CD4-positive, alpha-beta T cell treated with Interleukin-4 for 4 hours (primary cell): Measurements from ENCODE around the gene TMPRSS4.

Source experiments
- DNase-seq: peaks from one replicate; pipeline ENCODE4 v3.0.0-alpha.2; 2020

Gene TMPRSS4

DNA sequence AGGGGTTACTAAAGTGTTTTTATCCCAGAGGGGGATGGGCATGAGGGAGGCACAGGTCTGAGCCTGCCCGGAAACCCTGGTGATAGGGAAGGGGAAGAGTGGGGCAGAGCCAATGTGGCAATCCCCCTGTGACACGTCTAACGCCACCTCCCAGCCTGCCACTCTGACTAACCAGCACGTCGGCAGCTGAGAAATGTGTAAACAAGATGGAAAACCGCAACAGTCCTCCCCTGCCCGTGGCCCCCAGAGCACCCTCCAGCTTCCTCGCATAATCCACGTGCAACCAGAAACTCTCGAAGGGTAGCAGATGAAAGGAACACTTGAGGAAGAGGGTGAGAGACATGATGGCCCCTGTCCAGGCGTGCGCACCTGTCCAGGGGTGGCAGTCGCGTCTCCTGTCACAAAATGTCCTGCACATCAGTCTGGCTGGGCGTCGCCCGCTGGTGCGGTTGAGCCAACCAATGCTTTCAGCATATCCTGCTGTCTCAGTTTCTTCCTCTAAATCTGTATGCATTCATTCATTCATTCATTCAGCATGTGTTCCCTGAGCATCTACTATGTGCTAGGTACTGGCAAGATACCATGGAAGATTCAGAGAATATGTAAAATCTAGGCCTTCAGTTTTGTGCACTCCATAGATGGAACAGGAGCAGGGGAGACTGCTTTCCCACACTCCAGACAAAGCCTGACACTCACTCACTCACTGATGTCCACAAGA, 4.5 kb downstream of the TMPRSS4 start:
- DNase-seq, result no peak

DNA sequence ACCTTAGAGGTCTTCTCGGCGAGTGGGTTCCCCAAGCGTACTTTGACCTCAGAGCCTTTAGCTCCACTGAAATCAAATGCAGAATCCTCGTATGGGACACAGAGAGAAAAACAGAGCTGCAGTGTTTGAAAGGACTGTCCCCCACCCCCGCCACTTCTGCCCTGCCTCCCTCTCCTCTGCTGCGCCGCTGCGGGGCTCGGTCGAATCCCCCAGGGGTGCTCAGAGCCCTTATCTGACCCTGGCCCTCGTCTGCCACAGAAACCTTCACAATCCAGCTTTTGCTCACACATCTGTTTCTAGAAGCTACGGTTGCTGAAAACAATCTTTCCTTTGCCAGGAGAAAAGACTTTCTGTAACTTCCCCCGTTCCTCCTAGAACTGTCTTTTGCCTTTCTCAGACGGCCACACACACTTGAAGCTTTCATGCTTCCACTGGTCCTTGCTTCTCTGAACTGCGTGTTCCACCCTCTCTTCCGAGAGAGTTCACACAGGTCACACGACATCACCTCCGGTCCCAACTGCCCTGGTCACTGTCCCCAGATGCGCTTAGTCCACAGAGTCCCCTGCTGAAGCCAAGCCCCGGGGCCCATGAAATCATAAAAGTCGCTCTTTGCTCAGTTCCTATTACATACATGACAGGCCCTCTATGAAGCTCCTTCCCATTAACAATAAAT, 6.1 kb downstream of the TMPRSS4 start:
- no peak for DNase-seq

DNA sequence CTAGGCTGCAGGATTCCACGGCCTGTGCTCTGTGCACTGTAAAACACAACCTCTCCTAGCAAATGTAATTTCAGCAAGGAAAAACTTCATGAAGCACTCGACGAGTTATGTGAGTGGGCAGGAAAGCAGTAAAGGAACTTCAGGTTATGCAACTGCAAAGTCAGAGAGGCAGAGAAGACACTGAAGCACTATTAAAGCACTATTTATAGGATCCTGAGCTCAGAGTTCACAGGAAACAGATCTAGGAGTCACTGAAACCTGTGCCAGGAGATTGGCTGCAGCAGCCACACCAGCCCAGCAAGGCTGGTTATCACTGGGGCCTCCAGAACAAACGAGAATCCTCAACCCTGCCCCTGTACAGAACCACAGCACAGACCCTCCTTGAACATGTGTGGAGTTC, 7.4 kb downstream of the TMPRSS4 start:
- no peak for DNase-seq

DNA sequence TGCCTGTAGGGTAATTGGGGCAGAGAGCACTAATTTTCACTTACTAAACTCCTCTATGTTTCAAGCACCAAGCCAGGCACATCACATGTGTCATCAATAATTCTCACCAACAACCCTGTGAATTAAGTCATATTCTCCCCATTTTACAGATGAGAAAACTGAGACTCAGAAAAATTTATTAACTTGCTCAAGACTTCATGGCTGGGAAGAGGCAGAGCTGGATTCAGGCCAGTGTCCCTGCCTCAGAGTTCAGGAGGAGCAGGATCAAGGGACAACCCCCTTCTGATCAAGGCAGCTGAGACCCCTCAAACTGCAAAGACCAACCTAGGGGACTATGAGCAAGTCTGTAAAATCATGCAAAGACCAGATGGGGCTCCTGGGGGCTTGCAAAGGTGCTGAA, 7.8 kb downstream of the TMPRSS4 start:
- DNase-seq, result no peak

DNA sequence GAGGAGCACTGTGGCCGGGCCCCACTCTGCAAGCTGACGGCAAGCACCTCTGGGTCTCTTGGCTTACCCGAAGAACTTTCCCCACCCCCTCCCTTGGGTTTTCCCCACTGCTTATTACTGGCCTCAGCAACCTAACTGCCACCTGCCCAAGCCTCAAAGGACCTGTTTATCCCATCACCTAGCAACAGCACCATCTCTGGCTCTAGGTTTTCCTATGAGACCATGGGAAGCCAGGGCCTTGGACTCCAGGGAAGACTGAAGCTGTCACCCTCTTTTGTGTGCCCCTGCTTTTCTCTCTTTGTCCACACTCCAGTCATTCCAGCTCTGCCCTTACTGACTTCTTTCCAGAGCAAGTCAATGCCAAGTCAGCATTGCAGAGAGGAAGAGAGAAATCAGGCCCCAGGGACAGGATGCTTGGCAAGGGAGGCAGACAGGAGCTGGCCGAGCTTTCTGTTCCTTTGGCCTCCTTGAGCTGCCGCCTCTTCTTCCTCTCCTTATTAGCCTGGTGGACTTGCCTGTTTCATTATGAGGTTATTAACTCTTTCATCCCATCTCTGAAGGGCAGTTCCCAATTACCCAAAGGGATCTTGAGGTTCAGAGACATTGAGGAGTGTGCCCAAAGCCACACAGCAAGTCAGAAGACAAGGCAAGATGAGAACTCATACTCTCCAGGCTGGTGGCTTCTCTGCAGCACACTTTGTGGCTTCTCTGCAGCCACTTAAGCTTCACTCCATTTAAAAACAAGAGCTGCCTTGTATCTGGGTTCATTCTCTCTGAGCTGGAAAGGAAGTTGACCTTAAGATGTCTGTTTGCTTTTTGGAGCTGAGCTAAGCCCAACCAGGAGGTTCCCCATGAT, 10.3 kb downstream of the TMPRSS4 start, which contains the start of gene SMIM35:
Gene SMIM35, minus strand, starts transcription at position 51 of the 856 bp plus-strand sequence. CDS start 206 bp downstream, outside the sequence.
- DNase-seq, result no peak

DNA sequence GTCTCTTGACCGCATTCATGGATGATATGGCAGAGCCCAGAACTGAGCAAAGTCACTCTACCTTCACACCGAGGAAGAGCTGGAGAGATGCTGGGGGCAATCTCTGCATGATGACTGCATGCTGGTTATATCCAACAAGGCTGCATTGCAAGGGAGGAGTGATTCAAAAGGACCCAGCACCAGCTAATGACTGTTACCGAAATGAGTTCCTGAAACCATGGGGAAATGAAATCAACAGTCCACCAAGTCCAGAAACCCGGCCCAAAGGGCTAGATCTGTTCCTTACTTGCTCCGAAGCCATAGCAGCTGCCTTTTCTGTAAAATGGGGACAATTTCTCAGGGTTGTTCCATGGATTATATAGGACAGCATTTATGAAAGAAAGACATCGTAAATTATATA, 11.1 kb downstream of the TMPRSS4 start:
- DNase-seq, result no peak

DNA sequence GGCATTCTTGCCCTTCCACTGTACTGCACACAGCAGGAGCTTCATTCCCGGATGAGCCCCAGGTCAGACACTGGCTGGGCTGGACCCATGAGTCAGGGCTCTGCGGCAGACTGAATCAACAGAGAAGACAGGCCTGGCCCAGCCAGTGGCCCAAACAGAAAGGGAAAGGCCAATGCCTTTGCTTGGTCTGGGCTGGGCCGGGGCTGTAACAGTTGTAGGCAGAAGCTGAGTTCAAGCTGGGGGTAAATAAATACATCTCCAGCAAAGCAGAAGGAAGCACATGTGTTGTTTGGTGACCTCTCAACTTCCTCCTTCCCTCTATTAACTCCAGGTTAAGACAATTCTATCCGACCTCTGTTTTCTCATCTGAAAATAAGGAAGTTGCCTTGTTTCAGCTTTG, 11.7 kb downstream of the TMPRSS4 start:
- DNase-seq, result no peak

DNA sequence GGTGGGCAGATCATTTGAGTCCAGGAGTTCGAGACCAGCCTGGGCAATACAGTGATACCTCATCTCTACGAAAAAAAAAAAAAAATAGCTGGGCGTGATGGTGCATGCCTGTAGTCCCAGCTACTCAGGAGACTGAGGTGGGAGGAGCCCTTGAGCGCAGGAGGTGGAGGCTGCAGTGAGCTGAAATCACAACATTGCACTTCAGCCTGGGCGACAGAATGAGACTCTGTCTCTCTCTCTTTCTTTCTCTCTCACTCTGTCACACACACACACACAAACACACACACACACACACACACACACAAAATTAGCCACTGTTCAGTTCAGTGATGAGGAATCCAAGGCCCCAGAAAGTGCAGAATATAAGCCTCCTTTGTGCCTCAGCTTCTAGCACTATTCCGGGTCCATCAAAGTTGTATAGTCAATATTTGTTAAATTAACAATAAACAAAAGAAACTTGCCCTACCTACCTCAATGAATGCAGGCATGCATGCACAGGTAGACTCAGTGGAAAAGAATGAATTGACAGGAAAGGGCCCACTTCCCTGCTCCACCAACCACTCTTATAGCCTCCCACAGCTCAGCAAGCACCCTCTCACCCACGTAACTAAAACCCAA, 13.8 kb downstream of the TMPRSS4 start:
- no peak for DNase-seq

DNA sequence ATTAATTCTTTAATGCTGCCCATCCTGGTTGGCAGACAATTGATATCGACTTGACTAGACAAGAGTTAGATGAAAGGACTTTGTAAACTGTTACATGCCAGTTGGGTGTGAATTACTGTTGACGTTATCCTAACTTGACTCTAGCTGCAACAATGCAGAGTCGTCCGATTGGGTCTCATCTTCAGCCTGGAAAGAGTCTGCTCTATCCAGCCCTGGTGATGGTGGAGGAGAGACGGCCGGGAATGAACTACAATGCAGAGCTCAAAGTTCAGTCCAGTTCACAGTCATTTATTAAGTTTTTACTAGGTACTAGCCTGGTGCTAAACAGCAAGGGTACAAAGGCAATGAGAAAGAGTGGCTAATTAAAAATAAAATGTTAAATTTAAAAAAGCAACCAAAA, 14.8 kb downstream of the TMPRSS4 start:
- no peak for DNase-seq

DNA sequence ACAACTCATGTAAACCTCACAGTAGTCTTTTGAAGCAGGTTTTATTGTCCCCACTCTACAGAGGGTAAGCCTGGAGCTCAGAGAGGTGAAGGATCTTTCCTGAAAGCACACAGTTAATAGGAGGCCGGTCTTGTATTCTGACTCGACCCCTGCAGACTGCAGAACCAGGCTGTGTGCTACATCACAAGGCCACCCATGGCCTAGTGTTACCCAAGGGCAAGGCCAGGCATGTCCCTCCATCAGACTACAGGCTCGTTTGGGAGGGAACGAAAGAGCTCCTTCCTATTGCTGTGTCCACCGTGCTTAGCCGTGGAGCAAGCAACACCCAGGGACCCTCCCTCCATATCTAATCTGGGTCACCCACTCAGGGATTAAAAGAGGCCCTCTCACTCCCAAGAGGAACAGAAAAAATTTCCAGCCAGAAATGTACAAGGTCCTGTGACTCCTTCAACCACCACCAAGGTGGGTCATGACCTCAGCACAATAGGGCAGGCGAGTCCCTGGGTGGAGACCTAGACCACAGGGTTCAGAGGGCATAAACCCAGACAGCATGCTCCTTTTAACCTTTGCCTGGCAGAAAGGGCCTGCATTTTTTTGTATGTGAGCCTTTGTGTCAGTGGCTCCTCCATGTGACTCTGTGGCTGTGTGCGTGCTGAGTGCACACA, 16.2 kb downstream of the TMPRSS4 start:
- DNase-seq, result no peak

DNA sequence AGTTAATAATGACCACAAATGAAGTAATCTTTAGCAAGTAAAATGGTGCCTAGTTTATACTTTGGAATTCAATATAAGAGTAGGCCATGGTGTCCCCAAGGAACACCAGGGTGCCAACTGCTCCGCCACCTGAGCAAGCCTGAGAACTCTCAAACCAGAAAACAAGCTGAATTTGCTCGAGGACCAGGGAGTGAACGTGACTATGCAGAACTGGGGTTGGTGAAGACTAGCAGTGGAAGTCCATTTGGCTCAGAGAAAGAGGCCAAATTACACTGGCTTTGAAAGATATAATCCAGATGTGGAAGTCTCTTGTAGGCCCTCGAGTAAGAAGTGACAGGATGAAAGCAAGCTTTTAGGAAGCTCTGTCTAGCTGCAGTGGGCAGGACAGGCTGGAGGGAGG, 18.6 kb downstream of the TMPRSS4 start:
- DNase-seq, result no peak

DNA sequence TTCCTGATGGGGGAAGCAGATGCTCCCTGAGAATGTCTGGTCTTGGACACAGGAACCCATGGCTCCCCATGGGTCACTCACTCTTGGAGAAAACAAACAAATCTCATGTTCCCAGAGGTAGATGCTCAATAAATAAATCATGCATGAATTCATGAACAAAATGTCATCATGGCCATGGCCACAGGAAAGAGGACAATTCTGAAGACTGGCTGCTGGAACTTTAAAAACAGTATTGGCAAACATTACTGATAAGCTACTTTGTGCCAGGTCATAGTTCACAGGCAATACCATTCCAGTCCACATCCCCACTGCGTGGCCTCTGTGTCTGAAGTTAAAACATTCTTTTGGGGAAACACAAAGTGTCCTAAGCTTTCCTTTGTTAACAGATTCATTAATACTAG, 19.1 kb downstream of the TMPRSS4 start:
- no peak for DNase-seq

DNA sequence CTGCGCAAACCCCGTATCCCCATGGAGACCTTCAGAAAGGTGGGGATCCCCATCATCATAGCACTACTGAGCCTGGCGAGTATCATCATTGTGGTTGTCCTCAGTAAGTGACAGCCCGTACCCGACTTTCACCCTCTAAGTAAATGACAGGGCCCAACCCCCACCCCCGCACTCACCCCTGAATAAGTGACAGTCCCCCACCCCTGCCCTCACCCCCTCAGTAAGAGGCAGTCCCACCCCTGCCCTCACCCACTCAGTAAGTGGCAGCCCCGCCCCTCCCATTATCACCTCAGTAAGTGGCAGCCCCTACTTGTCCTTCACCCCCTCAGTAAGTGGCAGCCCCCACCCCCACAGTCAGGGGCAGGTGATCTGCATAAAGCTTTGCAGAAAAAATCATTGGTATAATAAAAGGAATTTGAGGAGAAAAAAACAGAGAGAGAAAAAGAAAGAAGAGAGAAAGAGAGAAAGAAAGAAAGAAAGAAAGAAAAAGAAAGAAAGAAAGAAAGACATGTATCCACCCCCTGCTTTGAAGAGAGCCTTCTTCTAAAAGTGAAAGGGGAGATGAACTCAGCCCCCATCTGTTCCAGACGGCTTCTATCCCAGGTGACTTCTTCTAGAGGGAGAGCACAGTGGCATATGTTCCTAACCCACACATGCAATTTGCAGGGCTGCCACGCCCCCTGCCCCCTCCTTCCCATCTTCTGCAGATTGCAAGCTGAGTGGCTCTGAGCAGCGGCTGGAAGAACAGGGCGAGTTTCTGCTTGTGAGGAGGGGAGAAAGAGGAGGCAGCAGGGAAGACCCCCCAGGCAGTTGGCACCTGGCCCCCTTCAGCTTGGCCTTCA, 22.3 kb downstream of the TMPRSS4 start:
- DNase-seq, result no peak

DNA sequence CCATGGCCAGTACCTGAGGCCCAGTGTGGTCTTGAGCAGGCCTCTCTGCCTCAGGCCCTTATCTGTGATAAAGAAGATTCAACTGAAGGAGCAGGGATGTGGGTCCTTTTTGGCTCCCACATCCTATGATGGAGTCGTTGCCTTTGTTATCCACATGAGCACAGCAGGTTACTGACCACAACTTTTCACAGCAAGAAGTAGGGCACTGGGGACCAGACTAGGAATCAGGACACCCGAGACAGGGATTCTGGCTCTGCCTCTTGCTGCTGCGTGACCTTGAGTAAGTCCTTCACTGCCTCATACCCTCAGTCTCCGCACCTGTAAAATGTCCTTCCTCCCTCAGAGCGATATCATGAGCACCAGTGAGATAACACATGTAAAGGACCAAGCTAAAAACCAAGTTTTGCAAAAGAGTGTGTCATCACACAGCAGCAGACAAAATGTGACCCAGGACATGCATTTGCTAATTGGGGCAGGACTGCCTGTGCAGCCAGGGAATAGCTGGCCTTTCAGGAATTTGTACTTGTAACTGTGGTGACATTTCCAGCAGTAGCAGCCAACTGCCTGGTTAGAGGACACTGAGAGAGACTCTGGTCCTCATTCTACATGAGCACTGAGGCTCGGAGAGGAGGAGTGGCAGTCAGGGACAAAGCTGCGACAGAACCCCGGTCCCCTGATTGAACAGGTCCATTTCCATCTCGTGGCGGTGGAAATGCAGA, 23.1 kb downstream of the TMPRSS4 start:
- DNase-seq, result no peak

DNA sequence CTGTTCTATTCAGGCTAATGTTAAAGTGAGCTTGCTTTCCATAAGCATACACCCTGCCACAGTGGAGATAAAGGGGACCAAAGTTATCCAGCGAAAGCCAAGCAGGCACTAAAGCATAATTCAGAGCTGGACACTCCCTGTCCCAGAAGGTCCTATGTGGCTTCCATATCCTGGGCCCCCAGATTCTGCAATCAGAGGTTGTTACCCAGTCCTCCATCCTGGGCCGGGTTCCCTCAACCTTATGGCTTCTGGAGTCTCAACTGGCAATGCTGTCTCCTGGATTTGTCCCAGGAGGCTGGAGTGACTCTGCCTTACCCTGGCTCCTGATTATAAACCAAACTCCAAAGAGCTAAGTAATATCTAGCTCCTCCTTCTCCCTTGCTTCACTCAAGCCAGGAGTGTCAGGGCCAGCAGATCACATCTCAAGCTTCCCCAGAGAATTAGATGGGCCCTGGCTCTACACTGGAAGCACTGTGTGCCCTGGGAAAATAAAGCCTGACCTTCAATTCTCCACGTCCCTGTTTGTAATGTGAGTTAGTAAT, 23.9 kb downstream of the TMPRSS4 start:
- DNase-seq, result no peak

DNA sequence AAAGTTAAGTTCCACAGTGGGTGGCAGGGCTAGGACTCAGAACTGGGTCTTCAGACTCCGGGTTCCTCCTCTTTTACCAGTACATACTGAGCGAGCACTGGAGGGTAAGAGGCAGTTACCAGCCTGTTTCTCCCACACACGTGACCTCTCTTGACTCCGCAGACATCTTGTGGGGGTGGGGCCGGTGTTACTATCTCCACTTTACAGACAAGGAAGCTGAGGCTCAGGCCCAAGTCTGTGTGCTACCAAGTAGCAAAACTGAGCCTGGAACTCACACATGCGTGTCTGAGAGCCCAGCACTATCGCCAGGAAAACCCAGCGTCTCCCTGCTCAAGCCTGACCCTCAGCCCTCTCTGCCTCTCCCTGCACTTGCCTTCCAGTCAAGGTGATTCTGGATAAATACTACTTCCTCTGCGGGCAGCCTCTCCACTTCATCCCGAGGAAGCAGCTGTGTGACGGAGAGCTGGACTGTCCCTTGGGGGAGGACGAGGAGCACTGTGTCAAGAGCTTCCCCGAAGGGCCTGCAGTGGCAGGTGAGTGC, 25.9 kb downstream of the TMPRSS4 start:
- no peak for DNase-seq

DNA sequence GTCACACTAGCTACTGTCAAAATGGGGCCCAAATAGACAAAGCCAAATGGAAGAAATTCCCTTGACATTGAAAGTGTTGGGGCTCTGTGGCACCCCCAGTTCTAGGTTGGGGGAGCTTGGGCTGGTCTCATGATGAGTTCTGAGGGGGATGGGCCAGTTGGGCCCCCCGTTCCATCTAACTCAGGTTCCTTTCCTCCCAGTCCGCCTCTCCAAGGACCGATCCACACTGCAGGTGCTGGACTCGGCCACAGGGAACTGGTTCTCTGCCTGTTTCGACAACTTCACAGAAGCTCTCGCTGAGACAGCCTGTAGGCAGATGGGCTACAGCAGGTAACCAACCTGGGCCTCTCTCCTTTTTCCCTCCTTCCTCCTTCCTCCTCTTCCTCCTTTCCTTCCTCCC, 27.6 kb downstream of the TMPRSS4 start:
- DNase-seq, result no peak

DNA sequence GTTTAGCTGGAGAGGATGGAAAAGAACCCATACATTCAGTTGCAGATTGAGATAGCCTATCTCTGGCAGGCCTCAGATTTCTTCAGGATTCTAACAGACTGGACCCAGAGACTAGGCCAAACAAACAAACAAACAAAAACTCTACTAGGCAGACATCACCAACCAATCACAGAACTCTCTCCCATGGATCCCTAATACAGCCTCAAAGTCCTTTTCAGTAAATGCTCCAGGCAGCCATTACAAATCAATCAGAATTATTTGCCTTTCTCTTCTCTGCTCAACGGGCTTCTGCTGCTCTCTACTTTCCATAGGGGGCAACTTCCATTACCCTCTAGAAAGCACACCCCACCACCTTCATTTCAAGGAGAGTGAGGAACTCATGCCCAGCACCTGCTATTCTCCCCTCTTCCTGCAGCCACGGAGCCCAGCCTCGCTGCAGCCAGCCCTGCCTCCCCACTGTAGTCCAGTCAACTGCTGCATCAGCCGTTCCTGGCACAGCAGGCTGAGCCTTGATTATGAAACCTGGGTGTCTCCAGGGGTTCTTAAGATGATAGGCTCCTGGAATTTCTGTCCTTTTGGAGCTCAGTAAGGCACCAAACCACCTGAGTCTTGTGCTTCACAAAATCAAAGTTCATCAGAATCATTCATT, 28.9 kb downstream of the TMPRSS4 start:
- no peak for DNase-seq

DNA sequence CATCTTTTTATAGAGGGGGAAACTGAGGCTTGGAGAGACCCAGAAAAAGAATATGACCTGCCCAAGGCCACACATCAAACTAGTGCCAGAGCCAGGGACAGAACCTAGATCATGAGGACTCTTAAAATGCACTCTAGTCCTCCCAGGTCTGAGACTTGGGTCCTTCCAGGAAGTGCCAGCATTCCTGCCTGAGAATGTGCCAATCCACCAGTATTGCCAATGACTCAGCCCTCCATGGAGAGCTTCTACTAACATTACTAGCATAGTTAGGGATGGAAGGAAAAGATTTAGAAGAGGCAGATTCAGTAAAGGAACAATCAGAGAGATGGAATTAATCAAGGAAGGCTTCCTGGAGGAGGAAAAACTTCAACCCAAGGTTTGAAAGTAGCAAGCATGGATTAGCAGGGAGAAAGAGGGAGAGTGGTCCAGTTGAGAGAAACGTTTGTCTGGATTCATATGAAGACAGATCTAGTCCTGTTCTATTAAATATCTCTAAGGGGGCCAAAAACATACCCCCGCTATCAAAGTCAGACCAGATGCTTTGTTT, 30.0 kb downstream of the TMPRSS4 start:
- no peak for DNase-seq

DNA sequence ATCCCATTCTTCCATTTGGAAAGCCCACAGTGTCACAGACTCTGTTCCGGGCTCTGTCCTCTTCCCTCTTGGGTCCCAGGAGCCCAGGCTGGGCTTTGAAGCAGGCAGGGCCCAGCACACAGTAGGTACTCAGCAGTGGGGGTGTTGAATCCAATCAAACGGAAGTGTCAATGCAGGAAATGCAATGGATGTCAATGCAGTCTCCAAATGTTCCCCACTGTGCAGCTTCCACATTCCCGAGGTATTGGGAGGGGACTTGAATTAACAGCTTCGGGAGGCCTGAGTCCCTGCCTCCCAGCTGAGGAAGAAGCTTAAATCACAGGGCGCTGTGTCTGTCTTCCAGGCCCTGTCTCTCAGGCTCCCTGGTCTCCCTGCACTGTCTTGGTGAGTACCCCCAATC, 31.6 kb downstream of the TMPRSS4 start:
- no peak for DNase-seq
